H9 (cell line): ENCODE results near the gene DTX3L. TPM values are rescaled to one million over a fixed set of nuclear protein-coding genes. Genes with fewer than 3 reads are reported as not detected.

Experiments used
- DNase-seq: peaks from one replicate; pipeline ENCODE4 v3.0.0-alpha.2; 2017
- H2AFZ ChIP-seq: one replicate; pipeline ENCODE4 v1.6.1; 2013; ENCODE audit warnings: mild to moderate bottlenecking, low read length, control low read depth, moderate library complexity
- H2AK5ac ChIP-seq: 2 replicates; pipeline ENCODE4 v1.6.1; 2013; ENCODE audit warnings: low read length, control low read depth, mixed read lengths; ENCODE audit not compliant: insufficient read length
- H2BK120ac ChIP-seq: one replicate; pipeline ENCODE4 v1.6.1; 2013; ENCODE audit warnings: low read depth, mild to moderate bottlenecking, low read length, control low read depth, inconsistent platforms; ENCODE audit not compliant: poor library complexity, severe bottlenecking
- H2BK12ac ChIP-seq: 2 replicates; pipeline ENCODE4 v1.6.1; 2013; ENCODE audit warnings: low read length, control low read depth, mixed read lengths, low read depth; ENCODE audit not compliant: insufficient read length
- H2BK15ac ChIP-seq: 2 replicates; pipeline ENCODE4 v1.6.1; 2013; ENCODE audit warnings: low read depth, low read length, control low read depth
- H2BK20ac ChIP-seq: one replicate; pipeline ENCODE4 v1.6.1; 2013; ENCODE audit warnings: low read depth, mild to moderate bottlenecking, low read length, control low read depth, inconsistent platforms; ENCODE audit not compliant: poor library complexity, severe bottlenecking
- H2BK5ac ChIP-seq: 2 replicates; pipeline ENCODE4 v1.6.1; 2013; ENCODE audit warnings: low read length, control low read depth, mixed read lengths; ENCODE audit not compliant: insufficient read length
- H3K14ac ChIP-seq: 2 replicates; pipeline ENCODE4 v1.6.1; 2013; ENCODE audit warnings: low read length, control low read depth; ENCODE audit not compliant: insufficient read depth
- H3K18ac ChIP-seq: 2 replicates; pipeline ENCODE4 v1.6.1; 2013; ENCODE audit warnings: low read depth, mild to moderate bottlenecking, mixed read lengths, low read length, control low read depth; ENCODE audit not compliant: insufficient read length
- H3K23ac ChIP-seq: 2 replicates; pipeline ENCODE4 v1.6.1; 2013; ENCODE audit warnings: low read length, control low read depth, mixed read lengths, low read depth; ENCODE audit not compliant: insufficient read length
- H3K23me2 ChIP-seq: 2 replicates; pipeline ENCODE4 v1.6.1; 2013; ENCODE audit warnings: low read depth, mild to moderate bottlenecking, mixed read lengths, low read length, control low read depth; ENCODE audit not compliant: insufficient read length, poor library complexity, severe bottlenecking
- H3K27ac ChIP-seq: 2 replicates; pipeline ENCODE4 v1.5.1; 2013; ENCODE audit warnings: low read length, control low read depth, mixed read lengths, low read depth; ENCODE audit not compliant: insufficient read length
- H3K27me3 ChIP-seq: 2 replicates; pipeline ENCODE4 v1.6.1; 2013; ENCODE audit warnings: low read length, control low read depth, inconsistent platforms; ENCODE audit not compliant: insufficient read depth
- H3K4ac ChIP-seq: 2 replicates; pipeline ENCODE4 v1.6.1; 2013; ENCODE audit warnings: low read depth, mild to moderate bottlenecking, control low read depth, inconsistent platforms, low read length, moderate library complexity
- H3K4me1 ChIP-seq: 2 replicates; pipeline ENCODE4 v1.6.1; 2013; ENCODE audit warnings: low read length, control low read depth, inconsistent platforms; ENCODE audit not compliant: insufficient read depth
- H3K4me2 ChIP-seq: 2 replicates; pipeline ENCODE4 v1.6.1; 2013; ENCODE audit warnings: low read length, control low read depth, mixed read lengths; ENCODE audit not compliant: insufficient read length, insufficient read depth
- H3K56ac ChIP-seq: 2 replicates; pipeline ENCODE4 v1.6.1; 2013; ENCODE audit warnings: low read depth, mild to moderate bottlenecking, mixed read lengths, low read length, control low read depth; ENCODE audit not compliant: insufficient read length
- H3K79me1 ChIP-seq: 2 replicates; pipeline ENCODE4 v1.6.1; 2013; ENCODE audit warnings: low read depth, mild to moderate bottlenecking, moderate library complexity, low read length, control low read depth, inconsistent platforms; ENCODE audit not compliant: insufficient read depth, poor library complexity, severe bottlenecking
- H3K79me2 ChIP-seq: 2 replicates; pipeline ENCODE4 v1.6.1; 2013; ENCODE audit warnings: low read length, control low read depth, inconsistent platforms; ENCODE audit not compliant: insufficient read depth
- H3K9ac ChIP-seq: 2 replicates; pipeline ENCODE4 v1.6.1; 2013; ENCODE audit warnings: low read length, control low read depth, mixed read lengths; ENCODE audit not compliant: insufficient read length; ENCODE audit errors: extremely low read depth
- H3K9me3 ChIP-seq: one replicate; pipeline ENCODE4 v1.6.1; 2013; ENCODE audit warnings: low read depth, low read length, inconsistent platforms; ENCODE audit not compliant: control insufficient read depth
- H3T11ph ChIP-seq: one replicate; pipeline ENCODE4 v1.6.1; 2013; ENCODE audit warnings: mild to moderate bottlenecking, low read length, control low read depth, inconsistent platforms
- H4K20me1 ChIP-seq: one replicate; pipeline ENCODE4 v1.6.1; 2013; ENCODE audit not compliant: control insufficient read depth, insufficient read length, insufficient read depth
- H4K5ac ChIP-seq: 2 replicates; pipeline ENCODE4 v1.6.1; 2013; ENCODE audit warnings: low read depth, mild to moderate bottlenecking, mixed read lengths, low read length, control low read depth; ENCODE audit not compliant: insufficient read length
- H4K8ac ChIP-seq: replicated peaks from 2 replicates; pipeline ENCODE4 v1.6.1; 2013; ENCODE audit warnings: low read length, control low read depth, mixed read lengths, low read depth; ENCODE audit not compliant: insufficient read length
- H4K91ac ChIP-seq: 2 replicates; pipeline ENCODE4 v1.6.1; 2013; ENCODE audit warnings: low read depth, mild to moderate bottlenecking, moderate library complexity, mixed read lengths, low read length, control low read depth; ENCODE audit not compliant: insufficient read length
- H3K27ac Mint-ChIP-seq, 3 experiments: 2 replicates in 2 of 3; 3 replicates in 1 of 3; pipeline ENCODE4 v1.8.0; 2020 to 2021; ENCODE audit warnings: mixed read lengths in 3 of 3, mild to moderate bottlenecking in 1 of 3, moderate library complexity in 1 of 3
- H3K27me3 Mint-ChIP-seq: 2 replicates; pipeline ENCODE4 v1.8.0; 2021; ENCODE audit warnings: low read depth, mild to moderate bottlenecking, moderate library complexity, mixed read lengths
- H3K36me3 Mint-ChIP-seq, 3 experiments: 2 replicates in 2 of 3; 3 replicates in 1 of 3; pipeline ENCODE4 v1.8.0; 2020 to 2021; ENCODE audit warnings: low read depth in 3 of 3, mixed read lengths in 3 of 3; ENCODE audit not compliant: insufficient read depth in 1 of 3
- H3K4me1 Mint-ChIP-seq, 2 experiments: 2 replicates each; pipeline ENCODE4 v1.8.0; 2020; ENCODE audit warnings: mixed read lengths in 2 of 2
- H3K4me3 Mint-ChIP-seq, 2 experiments: 2 replicates in 1 of 2; 3 replicates in 1 of 2; pipeline ENCODE4 v1.8.0; 2020 to 2021; ENCODE audit warnings: mild to moderate bottlenecking in 2 of 2, mixed read lengths in 2 of 2, moderate library complexity in 1 of 2
- H3K9me3 Mint-ChIP-seq, 2 experiments: 2 replicates in 1 of 2; 3 replicates in 1 of 2; pipeline ENCODE4 v1.8.0; 2020; ENCODE audit warnings: mild to moderate bottlenecking in 2 of 2, mixed read lengths in 2 of 2, moderate library complexity in 1 of 2
- WGBS: extraction: QIAGEN DNeasy Blood & Tissue Kit; methylation state at CpG from one replicate; pipeline ENCODE4 v1.1.7; 2013; ENCODE audit warnings: missing lambda C conversion rate, low lambda C conversion rate, mixed read lengths; ENCODE audit not compliant: insufficient read length; ENCODE audit errors: extremely low coverage; 5-methylcytosine and 5-hydroxymethylcytosine counted together
- total RNA-seq: library from RNA; stranded (reverse); gene quantifications from 2 replicates; pipeline ENCODE4 v1.2.1, GENCODE V29; 2021
- TF ChIP-seq, protein P1 (sequence below): fragments of 200-600 bp; sonication (generic); conservative IDR thresholded peaks from 3 replicates; pipeline ENCODE4 v1.8.0; 2021; ENCODE audit warnings: antibody characterized with exemption, mild to moderate bottlenecking

Gene DTX3L
- total RNA-seq, 1 experiment from 2014 or later: 7.5 TPM

DNA sequence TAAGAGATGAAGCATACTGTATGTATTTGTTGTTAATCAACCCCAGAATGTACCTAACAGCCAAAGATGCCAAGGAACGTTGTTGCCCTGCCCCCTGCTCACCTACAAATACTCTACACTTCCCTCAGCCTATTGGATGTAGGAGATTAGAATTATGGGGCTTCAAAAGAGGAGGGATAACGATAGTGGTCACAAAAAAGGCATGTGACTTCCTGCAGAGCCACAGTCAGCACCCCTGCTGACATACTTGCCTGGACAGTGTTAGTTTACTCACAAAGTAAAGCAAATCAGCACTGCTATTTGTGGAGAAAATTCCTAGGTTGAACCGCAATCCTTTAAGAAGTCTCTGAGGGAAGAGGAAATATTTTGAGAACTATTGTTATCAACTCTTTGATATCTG, 51.2 kb downstream of the DTX3L start:
- Histone ChIP-seq H2BK15ac (no peak overlapping the region), H2BK120ac (no peak overlapping the region), H3K9ac (no peak overlapping the region), H3K4me1 (0 out of 2 replicates have a peak, but pooled peaks cover 2% of the 10 kb centered on the region), H2AFZ (peak overlapping the region; percentile 23), H3K4me2 (no peak overlapping the region), H3K79me2 (no peaks in the 10 kb centered on the region), H3K79me1 (no peaks in the 10 kb centered on the region), H4K5ac (no peak overlapping the region), H3K56ac (no peak overlapping the region), H3K27me3 (no peaks in the 10 kb centered on the region), H3K9me3 (no peaks in the 10 kb centered on the region), H3K23ac (no peak overlapping the region), H3K27ac (no peak overlapping the region), H4K20me1 (no peaks in the 10 kb centered on the region), H2AK5ac (no peak overlapping the region), H2BK20ac (no peak overlapping the region), H3K18ac (no peak overlapping the region), H3T11ph (no peak overlapping the region), H4K8ac (no peak overlapping the region), H3K14ac (no peak overlapping the region; the same call in 1 of the 2 replicates), H2BK12ac (no peak overlapping the region), H4K91ac (no peak overlapping the region), H2BK5ac (no peak overlapping the region), H3K23me2 (no peaks in the 10 kb centered on the region), H3K4ac (no peak overlapping the region)
- DNase-seq: no peak
- TF ChIP-seq, protein P1, sequence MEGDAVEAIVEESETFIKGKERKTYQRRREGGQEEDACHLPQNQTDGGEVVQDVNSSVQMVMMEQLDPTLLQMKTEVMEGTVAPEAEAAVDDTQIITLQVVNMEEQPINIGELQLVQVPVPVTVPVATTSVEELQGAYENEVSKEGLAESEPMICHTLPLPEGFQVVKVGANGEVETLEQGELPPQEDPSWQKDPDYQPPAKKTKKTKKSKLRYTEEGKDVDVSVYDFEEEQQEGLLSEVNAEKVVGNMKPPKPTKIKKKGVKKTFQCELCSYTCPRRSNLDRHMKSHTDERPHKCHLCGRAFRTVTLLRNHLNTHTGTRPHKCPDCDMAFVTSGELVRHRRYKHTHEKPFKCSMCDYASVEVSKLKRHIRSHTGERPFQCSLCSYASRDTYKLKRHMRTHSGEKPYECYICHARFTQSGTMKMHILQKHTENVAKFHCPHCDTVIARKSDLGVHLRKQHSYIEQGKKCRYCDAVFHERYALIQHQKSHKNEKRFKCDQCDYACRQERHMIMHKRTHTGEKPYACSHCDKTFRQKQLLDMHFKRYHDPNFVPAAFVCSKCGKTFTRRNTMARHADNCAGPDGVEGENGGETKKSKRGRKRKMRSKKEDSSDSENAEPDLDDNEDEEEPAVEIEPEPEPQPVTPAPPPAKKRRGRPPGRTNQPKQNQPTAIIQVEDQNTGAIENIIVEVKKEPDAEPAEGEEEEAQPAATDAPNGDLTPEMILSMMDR: no peak
- H3K27me3 Mint-ChIP-seq: peaks cover 3% of the 10 kb centered on the region
- WGBS: no CpG with 5 or more reads among the region's 3 CpGs
- no peaks in the 10 kb centered on the region for H3K36me3 Mint-ChIP-seq
- H3K9me3 Mint-ChIP-seq: no peaks in the 10 kb centered on the region
- peaks cover 13 to 17% of the 10 kb centered on the region in 2 experiments for H3K4me1 Mint-ChIP-seq
- no peak overlapping the region for H3K27ac Mint-ChIP-seq
- no peak overlapping the region for H3K4me3 Mint-ChIP-seq
